ENCODE results near the gene NFKB2. TPM values are rescaled to one million over a fixed set of nuclear protein-coding genes. Genes with fewer than 3 reads are reported as not detected.

NFKB2 gene
- total RNA-seq, 1 experiment from 2014 or later, result 38.4 TPM

- DNase-seq (ENCODE audit: low spot score), result peak; percentile 91
Measured at GRCh38 chr10:102422545-102423129, 27.1 kb downstream of the NFKB2 start.

- no peak for DNase-seq (ENCODE audit: low spot score)
Measured at GRCh38 chr10:102423372-102423968, 28.0 kb downstream of the NFKB2 start.

GRCh38 chr10:102424145-102424544 lies 28.6 kb downstream of the NFKB2 start:
- DNase-seq (ENCODE audit: low spot score), result no peak

- no peak for DNase-seq (ENCODE audit: low spot score)
Measured at GRCh38 chr10:102424916-102425315, 29.4 kb downstream of the NFKB2 start.

- no peak for DNase-seq (ENCODE audit: low spot score)
Measured at GRCh38 chr10:102425444-102425843, 29.9 kb downstream of the NFKB2 start.

- no peak for DNase-seq (ENCODE audit: low spot score)
Measured at GRCh38 chr10:102426803-102427287, 31.3 kb downstream of the NFKB2 start.

GRCh38 chr10:102429468-102429867 lies 34.0 kb downstream of the NFKB2 start:
- no peak for DNase-seq (ENCODE audit: low spot score)

- peak; percentile 14 for DNase-seq (ENCODE audit: low spot score)
Measured at GRCh38 chr10:102431452-102432124, 36.1 kb downstream of the NFKB2 start.

- peak; percentile 96 for DNase-seq (ENCODE audit: low spot score)
Measured at GRCh38 chr10:102432162-102432950, 36.9 kb downstream of the NFKB2 start, which contains the start of gene CUEDC2. Gene CUEDC2 (minus strand): TSS chr10:102432574. CDS start chr10:102425188, 7,386 bp downstream.

- no peak for DNase-seq (ENCODE audit: low spot score)
Measured at GRCh38 chr10:102433619-102434046, 38.1 kb downstream of the NFKB2 start.

GRCh38 chr10:102434394-102435132 lies 39.1 kb downstream of the NFKB2 start:
- DNase-seq (ENCODE audit: low spot score), result no peak

- no peak for DNase-seq (ENCODE audit: low spot score)
Measured at GRCh38 chr10:102435133-102435497, 39.6 kb downstream of the NFKB2 start.

- DNase-seq (ENCODE audit: low spot score), result no peak
Measured at GRCh38 chr10:102435529-102436233, 40.2 kb downstream of the NFKB2 start.

GRCh38 chr10:102436312-102436711 lies 40.8 kb downstream of the NFKB2 start:
- no peak for DNase-seq (ENCODE audit: low spot score)

- no peak for DNase-seq (ENCODE audit: low spot score)
Measured at GRCh38 chr10:102437515-102437914, 42.0 kb downstream of the NFKB2 start.

GRCh38 chr10:102438374-102438773 lies 42.9 kb downstream of the NFKB2 start:
- no peak for DNase-seq (ENCODE audit: low spot score)

GRCh38 chr10:102444851-102445250 lies 49.3 kb downstream of the NFKB2 start:
- DNase-seq (ENCODE audit: low spot score), result no peak

- DNase-seq (ENCODE audit: low spot score), result peak; percentile 81
Measured at GRCh38 chr10:102449321-102450123, 54.0 kb downstream of the NFKB2 start.

- DNase-seq (ENCODE audit: low spot score), result no peak
Measured at GRCh38 chr10:102450124-102450373, 54.5 kb downstream of the NFKB2 start.

Measured in HT-29 (cell line).